Smooth muscle cell of the brain vasculature (primary cell): ENCODE results near the gene FFAR3.

Source experiments
- DNase-seq: peaks from one replicate; pipeline ENCODE4 v3.0.0-alpha.2; 2012; ENCODE audit warnings: low read depth, low spot score

The FFAR3 gene

GRCh38 chr19:35357867-35358573, at the start of gene FFAR3:
FFAR3 (plus strand) TSS chr19:35358460; CDS start chr19:35358891, 431 bp downstream.
- DNase-seq, result no peak

- no peak for DNase-seq
These were observed 49.4 kb upstream of the FFAR3 start for GRCh38 chr19:35308910-35309309.

GRCh38 chr19:35309481-35310279, 48.6 kb upstream of the FFAR3 start:
- DNase-seq, result no peak

- no peak for DNase-seq
These were observed 47.9 kb upstream of the FFAR3 start for GRCh38 chr19:35310331-35310730.

GRCh38 chr19:35310811-35311465, 47.3 kb upstream of the FFAR3 start:
- no peak for DNase-seq

GRCh38 chr19:35311901-35312665, 46.2 kb upstream of the FFAR3 start:
- no peak for DNase-seq

GRCh38 chr19:35313587-35313986, 44.7 kb upstream of the FFAR3 start:
- no peak for DNase-seq

GRCh38 chr19:35314031-35314430, 44.2 kb upstream of the FFAR3 start:
- DNase-seq, result no peak

GRCh38 chr19:35314858-35315470, 43.3 kb upstream of the FFAR3 start:
- DNase-seq, result no peak

- DNase-seq, result no peak
These were observed 42.4 kb upstream of the FFAR3 start for GRCh38 chr19:35315883-35316282.

- no peak for DNase-seq
These were observed 41.7 kb upstream of the FFAR3 start for GRCh38 chr19:35316560-35316959.

GRCh38 chr19:35317464-35318043, 40.7 kb upstream of the FFAR3 start:
- DNase-seq, result no peak

- no peak for DNase-seq
These were observed 39.4 kb upstream of the FFAR3 start for GRCh38 chr19:35318679-35319448.

- DNase-seq, result no peak
These were observed 38.1 kb upstream of the FFAR3 start for GRCh38 chr19:35320065-35320713.

GRCh38 chr19:35321291-35321690, 37.0 kb upstream of the FFAR3 start:
- no peak for DNase-seq

GRCh38 chr19:35322014-35322413, 36.2 kb upstream of the FFAR3 start:
- no peak for DNase-seq

- DNase-seq, result no peak
These were observed 30.6 kb upstream of the FFAR3 start for GRCh38 chr19:35327642-35328041.

- DNase-seq, result no peak
These were observed 29.4 kb upstream of the FFAR3 start, which contains the start of gene CD22 for GRCh38 chr19:35328851-35329285. CD22 (plus strand) TSS chr19:35329187; CDS start chr19:35332041, 2,854 bp downstream.

- no peak for DNase-seq
These were observed 28.9 kb upstream of the FFAR3 start for GRCh38 chr19:35329323-35329722.
